Endothelial cell of umbilical vein (primary cell): ENCODE data around the gene MGST2. TPM values are rescaled to one million over a fixed set of nuclear protein-coding genes. Genes with fewer than 3 reads are reported as not detected.

Experiments
- BruUV-seq: library from RNA; stranded (reverse); fragments of 400-500 nt; replicated peaks from 2 replicates; lab custom pipeline; 2021; lab: Mats Ljungman, UMichigan
- CTCF ChIA-PET: fragments of 300-600, 350-600 bp; sonication (Branson Sonifier 250); formaldehyde crosslinking; loops from one replicate; lab custom pipeline; 2021; ENCODE audit warnings: antibody characterized with exemption, inconsistent platforms; lab: Charles Lee
- POLR2A ChIA-PET: fragments of 300-600, 350-600 bp; sonication (Branson Sonifier 250); formaldehyde crosslinking; loops from one replicate; lab custom pipeline; 2021; ENCODE audit warnings: antibody characterized with exemption, inconsistent platforms; lab: Charles Lee
- DNase-seq: peaks from one replicate; pipeline ENCODE4 v3.0.0-alpha.2; 2011; ENCODE audit warnings: low read depth, low spot score
- FAIRE-seq: peaks from 2 replicates; lab custom pipeline; 2011; peaks lifted over from hg19 to GRCh38; lab: Jason Lieb, UNC
- H2AFZ ChIP-seq: 2 replicates; pipeline ENCODE4 v1.6.0; 2012; ENCODE audit warnings: low read depth, low read length, control low read depth, inconsistent platforms
- H3K27ac ChIP-seq: 2 replicates; pipeline ENCODE4 v1.5.1; 2011; ENCODE audit warnings: low read depth, mild to moderate bottlenecking, control low read depth, low read length, moderate library complexity; ENCODE audit not compliant: insufficient read depth
- H3K27me3 ChIP-seq, 2 experiments: 2 replicates each; pipeline versions ENCODE4 v1.6.0 to v1.6.1; 2011; ENCODE audit warnings: low read length in 2 of 2, mixed read lengths in 1 of 2; ENCODE audit not compliant: control insufficient read depth in 2 of 2, insufficient read depth in 2 of 2
- H3K36me3 ChIP-seq, 2 experiments: 2 replicates in 1 of 2; 3 replicates in 1 of 2; pipeline ENCODE4 v1.5.1; 2011; ENCODE audit warnings: low read length in 2 of 2, mild to moderate bottlenecking in 1 of 2, moderate library complexity in 1 of 2; ENCODE audit not compliant: control insufficient read depth in 2 of 2, insufficient read depth in 2 of 2; ENCODE audit errors: extremely low read depth in 1 of 2
- H3K4me1 ChIP-seq: 3 replicates; pipeline ENCODE4 v1.5.1; 2011; ENCODE audit warnings: mild to moderate bottlenecking, low read length; ENCODE audit not compliant: control insufficient read depth, insufficient read depth; ENCODE audit errors: extremely low read depth
- H3K4me2 ChIP-seq: 2 replicates; pipeline ENCODE4 v1.6.1; 2011; ENCODE audit warnings: low read length, control low read depth, mixed read lengths; ENCODE audit not compliant: insufficient read depth
- H3K4me3 ChIP-seq, 3 experiments: fragments of 200-600 bp in 1 of 3; sonication (generic), shearing (Covaris generic) in 1 of 3; replicated peaks in 1 of 3; 2 replicates each; pipeline ENCODE4 v1.5.1; 2011 to 2016; ENCODE audit warnings: control low read depth in 3 of 3, low read length in 3 of 3, mild to moderate bottlenecking in 2 of 3, inconsistent platforms in 1 of 3, low read depth in 1 of 3, moderate library complexity in 1 of 3; ENCODE audit not compliant: insufficient read depth in 1 of 3
- H3K79me2 ChIP-seq: 2 replicates; pipeline ENCODE4 v1.6.0; 2012; ENCODE audit warnings: low read length, inconsistent platforms; ENCODE audit not compliant: control insufficient read depth, insufficient read depth
- H3K9ac ChIP-seq: replicated peaks from 2 replicates; pipeline ENCODE3; 2011; ENCODE audit warnings: low read length, control low read depth; ENCODE audit not compliant: insufficient read depth; ENCODE audit errors: extremely low read depth
- H3K9me1 ChIP-seq: replicated peaks from 3 replicates; pipeline ENCODE4 v1.6.0; 2011; ENCODE audit warnings: mild to moderate bottlenecking, low read length; ENCODE audit not compliant: control insufficient read depth, insufficient read depth; ENCODE audit errors: extremely low read depth
- H3K9me3 ChIP-seq: replicated peaks from 2 replicates; pipeline ENCODE4 v1.5.1; 2012; ENCODE audit warnings: low read length, inconsistent platforms; ENCODE audit not compliant: control insufficient read depth, insufficient read depth
- H4K20me1 ChIP-seq: replicated peaks from 2 replicates; pipeline ENCODE3; 2011; ENCODE audit warnings: mild to moderate bottlenecking, low read length; ENCODE audit not compliant: control insufficient read depth, insufficient read depth; ENCODE audit errors: extremely low read depth
- EZH2 ChIP-seq: IDR thresholded peaks from 2 replicates; pipeline ENCODE4 v1.6.1; 2012; ENCODE audit warnings: borderline replicate concordance, low read depth, mild to moderate bottlenecking, moderate library complexity, low read length, inconsistent platforms; ENCODE audit not compliant: severe bottlenecking
- FOS ChIP-seq: IDR thresholded peaks from 2 replicates; pipeline ENCODE4 v1.6.1; 2011; ENCODE audit warnings: mild to moderate bottlenecking, low read length, moderate library complexity, borderline replicate concordance; ENCODE audit not compliant: insufficient read depth
- GATA2 ChIP-seq: IDR thresholded peaks from 2 replicates; pipeline ENCODE4 v1.7.0; 2011; ENCODE audit warnings: low read depth, mild to moderate bottlenecking, moderate library complexity, mixed read lengths, low read length; ENCODE audit not compliant: insufficient read length, insufficient read depth
- JUN ChIP-seq: IDR thresholded peaks from 2 replicates; pipeline ENCODE4 v1.6.1; 2011; ENCODE audit warnings: borderline replicate concordance, low read depth; ENCODE audit not compliant: insufficient read length, insufficient read depth
- MYC ChIP-seq: IDR thresholded peaks from one replicate; pipeline ENCODE4 v1.6.1; 2011; ENCODE audit warnings: mild to moderate bottlenecking, low read depth, low read length
- POLR2A ChIP-seq: IDR thresholded peaks from 2 replicates; pipeline ENCODE4 v1.6.1; 2012; ENCODE audit warnings: low read depth, mild to moderate bottlenecking, control low read depth, low read length
- POLR2AphosphoS5 ChIP-seq: IDR thresholded peaks from 2 replicates; pipeline ENCODE4 v1.6.1; 2012; ENCODE audit warnings: low read depth, mild to moderate bottlenecking, control low read depth, low read length, moderate library complexity; ENCODE audit not compliant: insufficient read depth
- dilution Hi-C: fragments of 300-500 bp; cut with MboI; formaldehyde crosslinking; loops from one replicate; pipeline ENCODE4 v1.15.0; 2019; ENCODE audit warnings: low sequenced_read_pairs; ENCODE audit not compliant: extremely low pct_ligation_motif_present
- intact Hi-C: fragments of 100-400 bp; cut with micrococcal nuclease; formaldehyde crosslinking; loops from one replicate; pipeline ENCODE4 v1.10.0; 2022
- polyA plus RNA-seq, 4 experiments: library from polyadenylated mRNA; depleted of rRNA in 3 of 4; stranded (reverse) in 3 of 4; unstranded in 1 of 4; fragments of >200 nt; gene quantifications; 2 replicates each; pipeline versions ENCODE4 v1.2.1 to v1.2.3, GENCODE V29; 2011 to 2012; ENCODE audit warnings: missing spikeins in 1 of 4
- total RNA-seq: library from RNA; stranded (reverse); gene quantifications from 2 replicates; pipeline ENCODE4 v1.2.3, GENCODE V29; 2021
- TF ChIP-seq, protein P1 (sequence below): IDR thresholded peaks from 2 replicates; pipeline ENCODE4 v1.6.1; 2011; ENCODE audit not compliant: insufficient read depth, insufficient read length
- TF ChIP-seq, protein P2 (sequence below), 2 donors: IDR thresholded peaks; 1 replicate in 1 of 2; 2 replicates in 1 of 2; pipeline ENCODE4 v1.5.1; 2011; ENCODE audit warnings: low read length in 2 of 2, mild to moderate bottlenecking in 2 of 2, moderate library complexity in 2 of 2, control low read depth in 1 of 2, inconsistent platforms in 1 of 2, low read depth in 1 of 2; ENCODE audit not compliant: insufficient read depth in 1 of 2; ENCODE audit errors: extremely low read depth in 1 of 2

Gene MGST2
- total and polyA plus RNA-seq, 2 donors (not counting 3 experiments of a cell fraction or from before 2014, with no cell fraction given), result 64.3 to 78.9 TPM

DNA sequence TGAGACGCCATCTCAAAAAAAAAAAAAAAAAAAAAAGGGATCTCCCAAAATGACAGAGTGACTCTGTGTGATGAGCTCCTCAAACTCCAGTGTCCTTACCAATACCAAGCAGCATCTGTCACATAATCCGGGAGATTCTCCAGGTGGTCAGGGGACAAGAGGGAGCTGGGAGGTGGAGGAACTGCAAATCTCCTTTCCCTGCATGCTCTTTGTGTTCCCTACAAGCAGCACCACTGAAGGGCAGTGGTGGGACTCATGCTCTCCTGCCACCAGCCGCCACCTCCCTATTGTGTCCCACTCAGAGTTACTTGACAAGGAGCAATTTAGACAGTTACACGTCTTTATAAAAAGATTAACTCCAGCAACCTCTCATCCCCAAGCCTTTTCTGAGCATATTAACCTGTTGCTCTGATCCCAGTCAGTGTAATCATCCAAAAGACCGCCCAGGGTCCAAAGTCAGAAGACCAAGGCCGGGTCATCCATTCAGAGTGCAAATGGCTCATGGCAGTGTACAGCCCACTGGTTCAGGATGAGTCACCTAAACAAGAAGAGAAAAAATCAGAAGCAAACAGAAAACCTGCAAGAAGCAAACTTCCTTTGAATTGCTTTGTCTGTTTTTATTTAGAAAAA lies 23.6 kb downstream of the MGST2 start:
- POLR2A ChIA-PET, result no interaction called here

DNA sequence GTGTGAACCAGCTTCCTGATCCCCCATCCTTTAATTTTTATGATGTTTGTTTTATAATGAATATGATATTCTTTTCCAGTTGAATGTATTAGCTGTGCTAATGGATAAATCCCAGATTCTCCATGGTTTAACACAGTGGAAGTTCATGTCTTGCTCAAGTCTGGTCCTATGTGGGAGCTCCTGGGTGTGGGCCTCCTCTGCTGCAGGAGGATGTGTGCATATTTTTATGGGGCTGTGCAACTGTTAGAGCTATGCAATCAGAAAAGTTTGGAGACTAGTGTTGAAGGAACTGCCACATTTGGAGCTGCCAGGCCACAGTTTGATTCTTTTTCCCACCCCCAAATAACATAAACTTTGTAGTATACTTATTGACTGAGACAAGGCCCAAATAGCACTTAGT lies 24.8 kb downstream of the MGST2 start:
- Histone ChIP-seq H3K79me2 (no peaks in the 10 kb centered on the region), H3K4me1 (no peaks in the 10 kb centered on the region), H2AFZ (no peak overlapping the region), H3K36me3 (no peaks in the 10 kb centered on the region), H3K9ac (no peak overlapping the region), H3K9me1 (no peaks in the 10 kb centered on the region), H3K27ac (no peak overlapping the region), H3K27me3 (no peaks in the 10 kb centered on the region), H3K9me3 (no peaks in the 10 kb centered on the region), H4K20me1 (no peaks in the 10 kb centered on the region), H3K4me2 (no peak overlapping the region), H3K4me3 (no peak overlapping the region)
- dilution Hi-C loops (no loop called here), intact Hi-C loops (no loop called here)
- DNase-seq, result no peak
- ChIA-PET POLR2A (no interaction called here), CTCF (interaction anchor here (1.1 to 2.0 kb wide), 5 partner anchors 9 to 34 kb away, joined by 3 to 10 read pairs (median 4); no protein-coding TSS in a partner anchor)
- no TSS peak for BruUV-seq
- TF ChIP-seq POLR2A, result no peak
- TF ChIP-seq POLR2AphosphoS5, result no peak
- no peak for TF ChIP-seq JUN
- TF ChIP-seq, protein P1, sequence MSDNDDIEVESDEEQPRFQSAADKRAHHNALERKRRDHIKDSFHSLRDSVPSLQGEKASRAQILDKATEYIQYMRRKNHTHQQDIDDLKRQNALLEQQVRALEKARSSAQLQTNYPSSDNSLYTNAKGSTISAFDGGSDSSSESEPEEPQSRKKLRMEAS, result no peak
- TF ChIP-seq EZH2, result no peak
- TF ChIP-seq, protein P2, sequence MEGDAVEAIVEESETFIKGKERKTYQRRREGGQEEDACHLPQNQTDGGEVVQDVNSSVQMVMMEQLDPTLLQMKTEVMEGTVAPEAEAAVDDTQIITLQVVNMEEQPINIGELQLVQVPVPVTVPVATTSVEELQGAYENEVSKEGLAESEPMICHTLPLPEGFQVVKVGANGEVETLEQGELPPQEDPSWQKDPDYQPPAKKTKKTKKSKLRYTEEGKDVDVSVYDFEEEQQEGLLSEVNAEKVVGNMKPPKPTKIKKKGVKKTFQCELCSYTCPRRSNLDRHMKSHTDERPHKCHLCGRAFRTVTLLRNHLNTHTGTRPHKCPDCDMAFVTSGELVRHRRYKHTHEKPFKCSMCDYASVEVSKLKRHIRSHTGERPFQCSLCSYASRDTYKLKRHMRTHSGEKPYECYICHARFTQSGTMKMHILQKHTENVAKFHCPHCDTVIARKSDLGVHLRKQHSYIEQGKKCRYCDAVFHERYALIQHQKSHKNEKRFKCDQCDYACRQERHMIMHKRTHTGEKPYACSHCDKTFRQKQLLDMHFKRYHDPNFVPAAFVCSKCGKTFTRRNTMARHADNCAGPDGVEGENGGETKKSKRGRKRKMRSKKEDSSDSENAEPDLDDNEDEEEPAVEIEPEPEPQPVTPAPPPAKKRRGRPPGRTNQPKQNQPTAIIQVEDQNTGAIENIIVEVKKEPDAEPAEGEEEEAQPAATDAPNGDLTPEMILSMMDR (IDR thresholded peaks at IDR 0.05; ENCODE audit: extremely low read depth in 1 of 2, insufficient read depth in 1 of 2, low read depth in 1 of 2, low read length in 2 of 2), result no peak
- TF ChIP-seq MYC, result no peak
- no peak for TF ChIP-seq FOS
- TF ChIP-seq GATA2, result no peak
- no peak for FAIRE-seq

More for the DNA sequence above, 23.6 kb downstream of the MGST2 start:
- intact Hi-C loops, result no loop called here
- no peak overlapping the region for H3K27ac ChIP-seq
- no peaks in the 10 kb centered on the region for H4K20me1 ChIP-seq
- no peak overlapping the region for H3K4me3 ChIP-seq
- no peak overlapping the region for H2AFZ ChIP-seq
- CTCF ChIA-PET, result interaction anchor here (0.6 kb wide), 1 partner anchor 105 kb away, joined by 3 read pairs; no protein-coding TSS in a partner anchor
- dilution Hi-C loops, result no loop called here
- H3K9ac ChIP-seq, result no peak overlapping the region
- no peaks in the 10 kb centered on the region for H3K36me3 ChIP-seq
- no peaks in the 10 kb centered on the region for H3K9me3 ChIP-seq
- H3K27me3 ChIP-seq, result no peaks in the 10 kb centered on the region
- no peak for DNase-seq
- H3K4me2 ChIP-seq, result no peak overlapping the region
- FAIRE-seq, result peak; percentile 37
- no TSS peak for BruUV-seq
- H3K4me1 ChIP-seq, result no peaks in the 10 kb centered on the region
- H3K79me2 ChIP-seq, result no peaks in the 10 kb centered on the region
- no peaks in the 10 kb centered on the region for H3K9me1 ChIP-seq
- TF ChIP-seq, protein P2 (IDR thresholded peaks at IDR 0.05; ENCODE audit: extremely low read depth in 1 of 2, insufficient read depth in 1 of 2, low read depth in 1 of 2, low read length in 2 of 2), result no peak
- TF ChIP-seq POLR2A (no peak), FOS (peak; percentile 47)
